H1 (cell line): ENCODE data around the gene IL1RAP. TPM values are rescaled to one million over a fixed set of nuclear protein-coding genes. Genes with fewer than 3 reads are reported as not detected.

Source experiments
- CTCF ChIA-PET: fragments of 300-600 bp; sonication (Branson Sonifier 250); formaldehyde crosslinking; loops from one replicate; lab custom pipeline; 2021; ENCODE audit not compliant: partially characterized antibody; lab: Charles Lee
- POLR2A ChIA-PET: fragments of 300-600 bp; sonication (Branson Sonifier 250); formaldehyde crosslinking; loops from one replicate; lab custom pipeline; 2021; ENCODE audit warnings: inconsistent platforms; ENCODE audit not compliant: partially characterized antibody; lab: Charles Lee
- DNase-seq, 2 experiments: peaks; one replicate each; pipeline versions ENCODE4 v3.0.0 to v3.0.0-alpha.2; 2010 to 2022; ENCODE audit warnings: low spot score in 2 of 2, low read depth in 1 of 2, mixed read lengths in 1 of 2
- FAIRE-seq: peaks from 2 replicates; lab custom pipeline; 2011; peaks lifted over from hg19 to GRCh38; lab: Jason Lieb, UNC
- H2AFZ ChIP-seq: 2 replicates; pipeline ENCODE4 v1.8.1; 2012; ENCODE audit warnings: low read length, inconsistent platforms
- H2AK5ac ChIP-seq: 2 replicates; pipeline ENCODE4 v1.6.1; 2013; ENCODE audit warnings: low read depth, low read length
- H2BK120ac ChIP-seq: replicated peaks from 2 replicates; pipeline ENCODE3; 2013; ENCODE audit warnings: low read depth, low read length, inconsistent platforms
- H2BK12ac ChIP-seq: 2 replicates; pipeline ENCODE4 v1.6.1; 2013; ENCODE audit warnings: low read depth, low read length
- H2BK15ac ChIP-seq: 2 replicates; pipeline ENCODE4 v1.6.1; 2013; ENCODE audit warnings: low read length
- H2BK20ac ChIP-seq: 2 replicates; pipeline ENCODE4 v1.6.1; 2013; ENCODE audit warnings: low read length
- H2BK5ac ChIP-seq: 2 replicates; pipeline ENCODE4 v1.6.1; 2013; ENCODE audit warnings: low read depth, low read length
- H3K14ac ChIP-seq: 2 replicates; pipeline ENCODE4 v1.6.1; 2013; ENCODE audit warnings: inconsistent platforms; ENCODE audit not compliant: insufficient read length
- H3K18ac ChIP-seq: 2 replicates; pipeline ENCODE4 v1.6.1; 2013; ENCODE audit warnings: low read length; ENCODE audit errors: extremely low read depth
- H3K23ac ChIP-seq: 2 replicates; pipeline ENCODE4 v1.6.1; 2013; ENCODE audit warnings: inconsistent platforms; ENCODE audit not compliant: insufficient read length
- H3K23me2 ChIP-seq: 2 replicates; pipeline ENCODE4 v1.6.1; 2013; ENCODE audit warnings: low read depth, low read length
- H3K27ac ChIP-seq: 2 replicates; pipeline ENCODE4 v1.6.1; 2011; ENCODE audit warnings: low read depth, low read length, inconsistent platforms
- H3K27me3 ChIP-seq, 4 experiments: replicated peaks in 1 of 4; 1 replicate in 1 of 4; 2 replicates in 3 of 4; pipeline versions ENCODE4 v1.6.1 to v1.8.1; 2011 to 2013; ENCODE audit warnings: low read length in 3 of 4, mild to moderate bottlenecking in 3 of 4, inconsistent platforms in 2 of 4, mixed read lengths in 2 of 4, moderate library complexity in 1 of 4; ENCODE audit not compliant: control insufficient read depth in 3 of 4, insufficient read depth in 3 of 4; ENCODE audit errors: extremely low read depth in 1 of 4
- H3K36me3 ChIP-seq, 4 experiments: 2 replicates each; pipeline versions ENCODE4 v1.6.1 to v1.8.1; 2011 to 2013; ENCODE audit warnings: mild to moderate bottlenecking in 4 of 4, low read length in 3 of 4, moderate library complexity in 2 of 4, control low read depth in 1 of 4, inconsistent platforms in 1 of 4; ENCODE audit not compliant: insufficient read depth in 4 of 4, control insufficient read depth in 2 of 4
- H3K4ac ChIP-seq: replicated peaks from 2 replicates; pipeline ENCODE3; 2013; ENCODE audit warnings: low read length, low read depth, mixed read lengths, inconsistent platforms; ENCODE audit not compliant: insufficient read length
- H3K4me1 ChIP-seq, 4 experiments: replicated peaks in 1 of 4; 1 replicate in 1 of 4; 2 replicates in 3 of 4; pipeline versions ENCODE4 v1.6.1 to v1.8.1; 2011 to 2013; ENCODE audit warnings: low read length in 3 of 4, inconsistent platforms in 2 of 4, mixed read lengths in 1 of 4; ENCODE audit not compliant: insufficient read depth in 4 of 4, control insufficient read depth in 3 of 4
- H3K4me2 ChIP-seq, 2 experiments: 2 replicates each; pipeline versions ENCODE4 v1.6.1 to v1.8.1; 2011 to 2013; ENCODE audit warnings: low read depth in 2 of 2, low read length in 2 of 2, control low read depth in 1 of 2, inconsistent platforms in 1 of 2, mild to moderate bottlenecking in 1 of 2; ENCODE audit not compliant: insufficient read depth in 1 of 2
- H3K4me3 ChIP-seq, 4 experiments: fragments of 200-600, 300-600 bp in 1 of 4; sonication (generic), shearing (Covaris generic), sonication (Bioruptor Twin) in 1 of 4; 2 replicates each; pipeline versions ENCODE4 v1.5.1 to v1.8.1; 2011 to 2016; ENCODE audit warnings: low read length in 4 of 4, low read depth in 3 of 4, control low read depth in 2 of 4, inconsistent platforms in 2 of 4, mild to moderate bottlenecking in 2 of 4, mixed read lengths in 1 of 4, moderate library complexity in 1 of 4; ENCODE audit not compliant: insufficient read depth in 2 of 4; ENCODE audit errors: extremely low read depth in 1 of 4
- H3K56ac ChIP-seq: replicated peaks from 2 replicates; pipeline ENCODE3; 2013; ENCODE audit warnings: low read depth, mild to moderate bottlenecking, mixed read lengths, low read length, inconsistent platforms; ENCODE audit not compliant: insufficient read length
- H3K79me1 ChIP-seq: 2 replicates; pipeline ENCODE4 v1.6.1; 2013; ENCODE audit warnings: low read depth, low read length, control low read depth
- H3K79me2 ChIP-seq, 2 experiments: 2 replicates each; pipeline versions ENCODE4 v1.6.1 to v1.8.1; 2012 to 2013; ENCODE audit warnings: low read length in 2 of 2, mild to moderate bottlenecking in 2 of 2, inconsistent platforms in 1 of 2; ENCODE audit not compliant: insufficient read depth in 2 of 2, control insufficient read depth in 1 of 2
- H3K9ac ChIP-seq, 4 experiments: replicated peaks in 1 of 4; 1 replicate in 1 of 4; 2 replicates in 3 of 4; pipeline versions ENCODE4 v1.6.1 to v1.8.1; 2011 to 2013; ENCODE audit warnings: low read depth in 3 of 4, low read length in 3 of 4, control low read depth in 2 of 4, mild to moderate bottlenecking in 2 of 4, moderate library complexity in 2 of 4, inconsistent platforms in 1 of 4; ENCODE audit errors: extremely low read depth in 1 of 4
- H3K9me3 ChIP-seq, 2 experiments: 2 replicates each; pipeline versions ENCODE4 v1.6.1 to v1.8.1; 2012 to 2013; ENCODE audit warnings: mild to moderate bottlenecking in 2 of 2, moderate library complexity in 2 of 2, control low read depth in 1 of 2, inconsistent platforms in 1 of 2, low read depth in 1 of 2, low read length in 1 of 2, mixed read lengths in 1 of 2; ENCODE audit not compliant: insufficient read depth in 2 of 2
- H4K20me1 ChIP-seq, 2 experiments: replicated peaks in 1 of 2; 2 replicates each; pipeline versions ENCODE3 to v1.8.1; 2011 to 2013; ENCODE audit warnings: inconsistent platforms in 2 of 2, low read length in 2 of 2, mild to moderate bottlenecking in 1 of 2; ENCODE audit not compliant: insufficient read depth in 2 of 2, control insufficient read depth in 1 of 2
- H4K5ac ChIP-seq: 2 replicates; pipeline ENCODE4 v1.6.1; 2013; ENCODE audit warnings: low read length, low read depth, mixed read lengths, inconsistent platforms; ENCODE audit not compliant: insufficient read length
- H4K8ac ChIP-seq: 2 replicates; pipeline ENCODE4 v1.8.0; 2013; ENCODE audit warnings: mild to moderate bottlenecking, moderate library complexity, low read length, inconsistent platforms; ENCODE audit not compliant: insufficient read depth; ENCODE audit errors: extremely low read depth
- H4K91ac ChIP-seq: replicated peaks from 2 replicates; pipeline ENCODE3; 2013; ENCODE audit warnings: low read length, mixed read lengths, inconsistent platforms; ENCODE audit not compliant: insufficient read length
- BRCA1 ChIP-seq: IDR thresholded peaks from 2 replicates; pipeline ENCODE4 v1.6.1; 2012; ENCODE audit warnings: low read depth, low read length, improper control_type of control experiment
- GABPA ChIP-seq: IDR thresholded peaks from 2 replicates; pipeline ENCODE4 v1.6.1; 2011; ENCODE audit warnings: mild to moderate bottlenecking, low read length, moderate library complexity, borderline replicate concordance; ENCODE audit not compliant: insufficient read depth
- HDAC6 ChIP-seq: IDR thresholded peaks from one replicate; pipeline ENCODE4 v1.7.1; 2012; ENCODE audit warnings: low read depth, mild to moderate bottlenecking, inconsistent platforms, low read length, moderate library complexity
- RFX5 ChIP-seq: IDR thresholded peaks from 2 replicates; pipeline ENCODE4 v1.6.1; 2011; ENCODE audit warnings: low read depth, low read length, improper control_type of control experiment, borderline replicate concordance
- RXRA ChIP-seq: IDR thresholded peaks from 2 replicates; pipeline ENCODE4 v1.6.1; 2011; ENCODE audit warnings: low read depth, mild to moderate bottlenecking, low read length, moderate library complexity; ENCODE audit not compliant: insufficient read depth
- SIX5 ChIP-seq: IDR thresholded peaks from 2 replicates; pipeline ENCODE4 v1.6.1; 2011; ENCODE audit warnings: mild to moderate bottlenecking, low read depth, low read length
- SUZ12 ChIP-seq: fragments of 200-600 bp; sonication (generic); IDR thresholded peaks from 2 replicates; pipeline ENCODE4 v1.6.1; 2012; ENCODE audit warnings: mild to moderate bottlenecking, inconsistent platforms, low read length, moderate library complexity, mixed read lengths
- TAF1 ChIP-seq: IDR thresholded peaks from 2 replicates; pipeline ENCODE4 v1.6.1; 2011; ENCODE audit warnings: mild to moderate bottlenecking, low read depth, low read length
- ZNF274 ChIP-seq: IDR thresholded peaks from 2 replicates; pipeline ENCODE4 v1.7.0; 2012; ENCODE audit warnings: low read length, borderline replicate concordance; ENCODE audit errors: extremely low read depth
- WGBS, 2 experiments: shearing (Covaris generic) in 1 of 2; methylation state at CpG; one replicate each; pipeline versions ENCODE4 v1.1.6 to v1.1.7; 2013 to 2015; ENCODE audit warnings: low lambda C conversion rate in 2 of 2, mixed read lengths in 2 of 2, inconsistent platforms in 1 of 2, low coverage in 1 of 2, missing lambda C conversion rate in 1 of 2; ENCODE audit not compliant: insufficient replicate concordance in 2 of 2, insufficient coverage in 1 of 2, insufficient read length in 1 of 2; ENCODE audit errors: extremely low coverage in 1 of 2, missing lambda C conversion rate in 1 of 2; 5-methylcytosine and 5-hydroxymethylcytosine counted together
- polyA plus RNA-seq, 7 experiments: library from polyadenylated mRNA; depleted of rRNA in 3 of 7; stranded (reverse) in 5 of 7; unstranded in 2 of 7; fragments of >200 nt in 5 of 7; fragments of 200-250 nt in 2 of 7; gene quantifications; 1 replicate in 5 of 7; 2 replicates in 1 of 7; 4 replicates in 1 of 7; pipeline versions ENCODE4 v1.2.1 to v1.2.3, GENCODE V29; 2011 to 2013; ENCODE audit warnings: missing spikeins in 2 of 7, mixed read lengths in 2 of 7
- total RNA-seq: library from RNA; stranded (reverse); fragmentation: NEBNext Ultra II Directional; extraction: Animal tissue kit (Norgen Biotek cat#: 25700); gene quantifications from 2 replicates; pipeline ENCODE4 v1.2.1, GENCODE V29; 2021

Gene IL1RAP
- total and polyA plus RNA-seq, 2 of the 8 experiments (the other 6 are each of a cell fraction or from before 2014, with no cell fraction given) = 2.4 to 3.9 TPM

DNA sequence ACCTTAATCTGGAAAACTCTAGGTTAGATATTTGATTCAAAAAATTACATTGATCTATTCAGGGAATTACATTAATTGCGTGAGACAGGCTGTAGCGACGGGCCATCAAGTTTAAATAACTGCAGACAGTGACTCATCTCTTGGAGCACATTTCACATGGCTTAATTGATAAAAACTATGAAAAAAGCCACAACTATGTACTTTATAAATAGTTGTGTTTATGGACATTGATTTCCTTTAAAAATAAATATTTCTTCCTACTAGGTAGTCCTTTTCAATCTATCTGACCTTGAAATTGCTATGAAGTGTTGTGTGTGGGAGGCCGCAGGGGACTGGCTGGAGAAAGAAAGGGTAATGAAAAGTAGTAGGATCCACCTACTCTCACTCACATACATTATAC lies 157.8 kb downstream of the IL1RAP start:
- H4K8ac ChIP-seq = no peak overlapping the region
- POLR2A ChIA-PET = no interaction called here
- no peak overlapping the region for H4K91ac ChIP-seq
- no peak overlapping the region for H3K23ac ChIP-seq
- H3K27me3 ChIP-seq = no peaks in the 10 kb centered on the region
- H3K56ac ChIP-seq = no peak overlapping the region
- H2AFZ ChIP-seq = no peak overlapping the region
- no peak overlapping the region for H2BK120ac ChIP-seq
- no peak overlapping the region for H2BK5ac ChIP-seq
- no peaks in the 10 kb centered on the region for H3K79me2 ChIP-seq
- H2BK20ac ChIP-seq = no peak overlapping the region
- no peak for FAIRE-seq
- no peak for DNase-seq
- H2BK12ac ChIP-seq = no peak overlapping the region
- no peak overlapping the region for H3K14ac ChIP-seq
- H3K4me1 ChIP-seq = no peaks in the 10 kb centered on the region
- no peak overlapping the region for H3K18ac ChIP-seq
- no peaks in the 10 kb centered on the region for H4K20me1 ChIP-seq
- H3K4me3 ChIP-seq = no peak overlapping the region
- H4K5ac ChIP-seq = no peak overlapping the region
- H3K9ac ChIP-seq = no peak overlapping the region
- no peak overlapping the region for H2BK15ac ChIP-seq
- H3K4ac ChIP-seq = no peak overlapping the region
- H3K27ac ChIP-seq = no peak overlapping the region
- H2AK5ac ChIP-seq = no peak overlapping the region
- H3K23me2 ChIP-seq = no peaks in the 10 kb centered on the region; the same call in 1 of the 2 replicates
- 96% methylated on average over 4 of the region's 4 CpGs; no CpG with 5 or more reads in 1 of the 2 experiments for WGBS, 2 experiments
- no peaks in the 10 kb centered on the region for H3K36me3 ChIP-seq
- H3K4me2 ChIP-seq = no peak overlapping the region
- H3K79me1 ChIP-seq = no peaks in the 10 kb centered on the region
- no peaks in the 10 kb centered on the region for H3K9me3 ChIP-seq
- CTCF ChIA-PET = no interaction called here
- no peak for TF ChIP-seq RFX5
- TF ChIP-seq BRCA1 = no peak
- TF ChIP-seq SUZ12 = no peak
- no peak for TF ChIP-seq TAF1
- no peak for TF ChIP-seq RXRA
- TF ChIP-seq SIX5 = no peak
- TF ChIP-seq ZNF274 = no peak
- TF ChIP-seq HDAC6 = no peak
- TF ChIP-seq GABPA = no peak
